IPS DF 4.7 (cell line): Measurements from ENCODE around the gene IGSF21.

Source experiments
- DNase-seq: peaks from one replicate; pipeline ENCODE4 v3.0.0-alpha.2; 2013; ENCODE audit warnings: low spot score; ENCODE audit errors: extremely low read depth

The IGSF21 gene

DNA sequence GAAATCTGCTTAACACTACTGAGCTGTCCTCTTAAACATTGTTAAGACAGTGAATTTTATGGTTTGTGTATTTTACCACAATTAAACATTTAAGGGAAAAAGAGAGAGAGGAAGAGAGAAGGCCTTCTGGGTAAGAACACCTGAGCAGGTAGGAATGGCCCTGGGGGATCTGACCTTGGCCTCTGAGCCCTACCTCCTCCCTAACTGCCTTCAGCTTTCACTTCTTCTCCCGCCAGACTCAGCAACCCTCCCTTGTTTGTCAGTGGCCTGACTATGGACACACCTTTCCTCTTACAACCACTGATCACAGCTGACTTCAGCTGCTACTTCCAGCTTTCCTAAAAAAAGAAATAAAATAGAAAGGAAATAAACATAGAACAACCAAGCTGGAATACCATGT lies 13.5 kb upstream of the IGSF21 start:
- no peak for DNase-seq

GRCh38 chr1:18097206-18097605 lies 10.4 kb upstream of the IGSF21 start:
- no peak for DNase-seq

DNA sequence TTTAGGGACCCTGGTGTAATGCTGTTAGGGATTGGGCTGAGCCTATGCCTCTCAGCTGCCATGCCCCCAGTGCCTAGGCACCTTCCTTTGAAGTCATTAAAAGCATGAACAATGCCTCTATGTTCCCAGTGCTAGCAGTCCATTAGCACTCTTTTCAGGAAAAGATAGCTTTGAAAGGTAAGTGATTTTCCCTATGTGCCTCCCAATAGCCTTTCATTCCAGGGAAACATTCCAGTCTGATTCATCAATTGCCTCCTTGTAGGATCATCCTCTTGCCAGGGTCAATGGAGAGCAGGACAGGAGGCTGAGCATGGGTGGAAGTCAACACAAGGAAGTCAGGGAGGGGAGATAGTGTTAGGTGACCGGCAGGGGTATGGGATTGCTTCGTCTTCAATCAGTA lies 8.6 kb upstream of the IGSF21 start:
- no peak for DNase-seq

DNA sequence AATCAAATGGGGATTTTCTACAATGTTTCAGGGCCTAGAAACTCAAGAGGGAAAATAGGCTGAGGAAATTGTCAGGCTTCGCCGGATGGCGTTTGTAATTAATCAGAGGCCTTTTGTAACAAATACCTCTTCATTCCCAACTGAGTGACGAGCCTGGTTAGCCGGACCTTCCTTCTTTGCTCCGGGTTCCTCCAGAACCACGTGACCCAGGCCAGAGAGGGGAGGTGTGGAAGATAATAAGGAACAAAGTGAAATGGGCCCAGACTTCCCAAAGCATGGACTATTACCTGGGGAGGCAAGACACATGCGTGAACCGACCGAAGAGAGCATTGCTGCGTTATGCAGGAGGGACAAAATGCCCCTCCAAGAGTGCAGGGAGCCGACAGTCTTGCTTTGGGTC lies 7.5 kb upstream of the IGSF21 start:
- DNase-seq = no peak

DNA sequence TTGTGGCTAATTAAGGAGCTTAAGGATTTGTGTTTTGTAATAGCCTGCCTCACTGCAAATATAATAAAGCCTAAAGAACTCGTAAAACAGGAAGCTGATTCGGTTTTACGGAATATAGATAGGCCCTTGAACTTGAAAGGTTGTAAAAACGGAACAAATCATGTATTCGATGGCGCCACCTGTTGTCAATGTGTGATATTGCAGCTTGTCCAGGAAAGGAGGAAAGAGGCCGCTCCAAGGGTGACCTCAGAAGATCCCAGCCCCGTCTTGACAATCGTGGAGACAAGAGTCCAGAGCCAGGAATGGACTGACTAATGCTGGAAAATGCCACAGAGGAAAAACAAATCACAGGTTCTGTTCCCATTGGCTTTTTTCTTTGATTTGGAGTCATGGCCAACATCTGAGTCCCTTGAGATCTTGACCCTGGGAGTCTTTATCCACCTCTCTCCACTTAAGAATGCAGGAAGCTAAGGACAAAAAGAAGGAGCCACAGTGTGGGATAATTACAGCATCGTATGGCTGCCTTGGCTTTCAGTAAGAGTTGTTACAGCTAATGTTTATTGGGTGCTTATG lies 7.0 kb upstream of the IGSF21 start:
- no peak for DNase-seq

DNA sequence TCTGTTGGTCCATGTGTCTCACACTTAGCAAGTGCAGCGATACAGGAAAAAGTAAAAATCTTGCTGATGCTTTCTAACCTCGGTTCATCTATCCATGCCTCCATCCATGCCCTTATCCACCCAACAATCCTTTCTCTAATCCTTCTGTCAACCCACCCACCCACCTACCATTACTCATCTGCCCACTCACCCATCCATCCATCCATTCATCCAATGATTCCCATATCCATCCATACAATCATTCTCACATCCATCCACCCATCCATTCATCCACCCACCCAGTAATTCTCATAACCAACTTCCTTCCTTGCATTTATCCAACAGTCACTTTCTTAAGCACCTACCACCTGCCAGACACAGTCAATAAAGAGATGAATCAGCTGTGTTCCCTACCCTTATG lies 6.1 kb upstream of the IGSF21 start:
- DNase-seq = no peak

- DNase-seq = no peak
Measured at GRCh38 chr1:18103788-18104421, 3.7 kb upstream of the IGSF21 start.

DNA sequence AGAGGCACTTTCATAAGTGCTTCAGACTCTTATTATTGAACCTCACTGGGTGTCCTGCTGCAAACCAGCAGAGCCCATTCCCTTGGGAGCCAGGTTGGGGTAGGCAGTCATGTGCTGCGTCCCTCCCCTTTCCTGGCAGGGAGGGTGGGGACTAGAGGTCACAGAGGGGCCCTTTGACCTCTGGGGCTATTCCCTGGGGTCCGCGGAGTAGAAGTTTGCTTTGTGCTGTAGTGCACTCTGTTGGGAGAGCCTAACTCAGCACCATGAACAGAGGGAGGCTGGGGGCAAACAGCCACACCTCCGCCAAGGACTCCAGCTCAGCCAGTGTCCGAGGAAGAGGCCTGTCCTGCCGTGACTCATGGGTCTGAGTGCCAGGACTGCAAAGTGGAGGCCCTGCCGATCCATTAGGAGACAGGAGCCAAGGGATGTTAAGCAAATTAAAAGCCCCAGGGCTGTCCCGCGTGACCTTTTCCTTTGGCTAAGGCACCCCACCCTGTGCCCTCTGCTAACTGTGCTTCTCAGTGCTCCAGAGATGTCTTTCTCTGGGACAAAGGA lies 3.0 kb upstream of the IGSF21 start:
- DNase-seq = no peak

- DNase-seq = no peak
Measured at GRCh38 chr1:18105196-18105595, 2.4 kb upstream of the IGSF21 start.

GRCh38 chr1:18108299-18109057 lies 880 bp downstream of the IGSF21 start:
- DNase-seq = no peak

DNA sequence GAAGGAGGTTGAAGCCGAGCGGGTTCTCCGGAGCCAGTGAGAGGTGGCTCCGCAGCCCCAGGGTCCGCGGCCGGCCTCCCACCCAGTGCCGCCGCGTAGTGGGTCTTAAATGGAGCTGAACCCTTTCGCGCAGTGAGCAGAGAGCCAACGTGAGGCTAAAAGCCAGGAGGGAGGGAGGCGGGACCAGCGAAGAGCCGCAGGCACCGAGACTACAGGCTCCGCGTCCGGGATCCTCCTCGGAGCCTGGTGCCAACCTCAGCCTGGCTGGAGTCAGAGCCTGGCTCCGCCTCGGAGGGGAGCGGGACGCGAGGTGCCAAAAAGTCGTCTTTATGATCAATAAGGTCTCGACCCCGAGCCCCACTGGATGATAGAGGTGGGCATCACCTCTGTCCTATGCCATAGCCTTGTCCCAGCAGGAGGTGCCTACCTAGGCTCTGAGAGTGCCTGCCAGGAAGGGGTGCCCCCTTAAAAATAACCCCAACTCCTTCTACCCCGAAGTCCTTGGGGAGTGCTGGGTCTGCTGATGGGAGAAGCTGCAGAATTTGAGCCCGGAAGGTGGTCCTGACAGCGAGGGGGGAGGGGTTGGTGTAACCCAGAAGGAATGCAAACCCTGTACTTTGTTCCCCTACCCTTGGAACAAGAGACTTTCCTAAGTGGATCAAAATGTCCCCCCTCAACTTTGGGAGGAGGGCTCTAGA lies 1.6 kb downstream of the IGSF21 start:
- no peak for DNase-seq

GRCh38 chr1:18109756-18110597 lies 2.4 kb downstream of the IGSF21 start:
- DNase-seq = no peak

DNA sequence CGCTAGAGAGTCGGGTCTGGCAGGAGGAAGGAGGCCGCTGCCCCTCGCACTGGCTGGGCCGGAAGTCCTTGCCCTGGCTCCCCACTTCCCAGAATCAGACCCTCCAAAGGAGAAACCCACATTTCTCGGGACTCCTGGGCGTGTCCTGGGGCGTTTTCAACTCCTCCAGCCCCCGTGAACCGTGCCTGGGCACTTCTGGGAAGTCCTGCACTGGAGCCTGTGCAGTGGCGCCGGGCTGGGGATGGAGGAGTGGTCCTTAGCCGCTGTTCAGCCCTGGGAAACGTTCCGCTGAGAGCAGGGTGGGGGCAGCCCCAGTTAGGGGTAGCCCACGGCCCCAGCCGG lies 3.0 kb downstream of the IGSF21 start:
- no peak for DNase-seq

DNA sequence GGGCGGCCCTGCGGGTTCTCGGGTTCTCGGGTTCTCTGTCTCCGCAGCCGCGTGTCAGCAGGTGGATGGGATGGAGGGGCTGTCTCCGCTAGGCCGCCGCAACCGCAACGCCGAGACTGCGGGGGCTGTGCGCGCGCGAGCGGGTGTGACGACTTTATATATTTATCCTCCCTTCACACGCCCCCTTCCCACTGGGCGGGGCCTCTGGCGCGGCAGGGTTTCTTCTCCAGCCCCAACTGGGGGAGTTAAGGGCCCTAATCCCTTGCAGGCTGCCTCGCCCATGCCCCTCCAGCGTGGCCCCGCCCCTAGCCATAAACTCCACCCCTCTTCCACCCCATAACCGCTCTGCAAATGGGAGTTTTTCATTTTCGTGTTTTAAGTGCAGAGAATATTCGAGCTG lies 3.4 kb downstream of the IGSF21 start:
- DNase-seq = no peak

DNA sequence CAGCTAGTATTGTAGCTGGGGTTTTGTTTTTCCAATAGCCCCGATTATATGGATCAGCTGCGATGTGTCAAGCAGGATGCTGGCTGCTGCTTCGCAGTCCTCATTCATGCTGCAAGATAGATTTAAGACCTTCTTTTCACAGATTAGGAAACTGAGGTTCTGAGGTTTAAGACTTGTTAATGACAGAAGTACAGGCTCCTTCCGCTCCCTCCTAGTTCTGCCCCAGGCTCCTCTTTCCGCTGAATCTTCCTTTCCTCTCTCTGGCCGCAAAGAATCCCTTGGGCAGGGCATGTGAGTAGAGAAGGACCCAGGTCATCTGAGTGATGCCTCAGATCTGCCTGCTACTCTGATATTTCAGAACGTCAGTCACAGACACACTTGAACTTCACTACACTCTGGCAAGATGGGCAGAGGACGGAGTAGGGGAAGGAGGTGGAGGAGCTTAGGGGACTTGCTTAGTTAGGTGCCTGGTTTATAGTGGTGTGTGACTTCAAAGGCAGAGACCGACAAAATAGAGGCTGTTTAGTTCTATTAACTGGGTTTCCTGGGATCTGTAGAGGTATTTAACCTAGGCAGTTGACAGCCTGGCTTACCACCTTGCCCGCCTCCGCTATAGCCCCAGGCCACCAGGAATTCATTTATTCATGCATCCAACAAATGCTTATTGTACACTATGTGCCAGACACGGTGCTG lies 4.2 kb downstream of the IGSF21 start:
- DNase-seq = no peak

- no peak for DNase-seq
Measured at GRCh38 chr1:18112611-18113010, 5.0 kb downstream of the IGSF21 start.

- DNase-seq = no peak
Measured at GRCh38 chr1:18114726-18115410, 7.3 kb downstream of the IGSF21 start.

- no peak for DNase-seq
Measured at GRCh38 chr1:18116777-18117176, 9.2 kb downstream of the IGSF21 start.

GRCh38 chr1:18118078-18118477 lies 10.5 kb downstream of the IGSF21 start:
- no peak for DNase-seq

GRCh38 chr1:18118491-18118890 lies 10.9 kb downstream of the IGSF21 start:
- no peak for DNase-seq
